NOMO-1 treated with DMSO at 0.1 percent for 48 hours (cell line): ENCODE data around the gene TRIM32.

Experiments used
- DNase-seq: peaks from one replicate; lab custom pipeline; 2025; ENCODE audit not compliant: unreplicated experiment; lab: John Stamatoyannopoulos, UW

TRIM32 gene

DNA sequence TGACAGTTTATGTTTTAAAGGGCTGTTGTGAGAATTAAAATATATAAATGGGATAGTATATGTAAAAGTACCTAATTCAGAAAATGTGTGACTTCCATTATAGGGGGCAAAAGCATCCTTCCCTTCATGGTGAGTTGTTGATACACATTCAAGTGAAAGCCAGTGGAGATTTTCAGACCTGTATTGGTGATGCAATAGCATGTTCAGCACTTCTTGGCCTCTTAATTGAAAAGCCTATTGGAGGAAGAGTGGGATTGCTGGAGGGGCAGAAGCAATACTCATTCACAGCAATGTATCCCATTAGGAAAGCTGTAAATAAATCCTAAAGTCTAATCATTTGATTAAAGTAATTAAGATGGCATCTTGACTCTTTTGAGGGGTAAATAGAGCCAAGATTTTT, 17.4 kb downstream of the TRIM32 start:
- DNase-seq = no peak

DNA sequence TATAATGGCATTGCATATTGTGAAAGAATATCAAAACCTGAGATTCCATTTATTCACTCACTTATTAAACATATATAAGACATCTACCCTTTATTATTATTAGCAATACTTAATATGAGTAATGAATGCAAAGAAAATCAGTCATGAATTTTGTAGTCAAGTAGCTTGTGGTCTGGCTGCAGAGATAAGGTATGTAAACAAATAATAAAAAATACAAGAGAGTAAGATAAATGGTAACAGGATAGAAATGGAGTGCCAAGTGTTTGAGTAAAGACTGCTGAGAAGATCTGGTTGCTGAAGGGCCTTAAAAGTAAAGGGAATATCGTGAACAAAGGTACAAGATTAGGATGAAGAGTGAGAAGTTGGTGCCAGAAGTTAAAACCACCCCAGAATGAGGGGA, 18.4 kb downstream of the TRIM32 start:
- no peak for DNase-seq

DNA sequence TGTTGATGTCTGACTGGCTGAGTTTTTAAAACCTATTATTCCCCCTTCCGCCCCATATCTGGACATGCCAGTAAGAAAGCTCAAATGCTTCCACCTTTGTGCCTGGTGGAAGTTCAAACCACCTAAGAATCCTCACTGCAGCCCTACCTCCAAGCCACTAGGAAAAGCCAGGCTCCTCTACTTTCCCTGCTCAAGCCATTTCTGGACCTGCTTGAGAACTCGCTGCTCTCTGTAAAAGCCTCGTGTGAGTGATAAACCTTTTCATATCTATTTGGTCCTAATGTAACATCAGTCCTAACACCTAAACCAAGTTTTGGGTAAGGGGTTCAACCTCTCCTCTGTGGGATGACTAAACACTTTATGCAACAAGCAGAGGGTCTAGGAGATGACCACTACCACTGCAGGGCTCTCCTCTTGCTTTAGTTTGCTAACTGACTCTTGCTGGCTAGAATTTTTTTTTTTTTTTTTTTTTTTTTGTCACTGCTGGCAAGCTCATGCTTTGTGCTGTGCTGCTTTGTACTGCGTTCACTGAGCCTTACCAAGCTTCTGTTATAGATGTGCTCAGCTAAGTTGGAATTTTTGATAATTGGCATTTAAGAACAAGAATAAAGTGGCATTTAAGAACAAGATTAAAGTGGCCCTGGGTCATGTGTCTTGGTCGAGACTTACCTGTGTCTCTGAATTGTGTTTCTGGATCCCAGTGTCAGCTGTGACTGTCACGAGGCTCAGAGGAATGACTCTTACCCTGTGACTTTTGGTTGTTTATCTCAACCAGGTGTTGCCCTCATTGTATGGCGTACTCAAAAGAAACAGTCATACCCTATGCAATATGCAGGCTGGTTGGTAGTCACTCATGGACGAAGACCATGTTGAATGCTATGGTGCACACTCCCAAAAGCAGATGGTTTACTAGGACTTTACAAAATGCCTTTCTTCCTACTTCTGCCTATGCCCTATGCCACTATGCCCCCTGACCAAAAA, 19.5 kb downstream of the TRIM32 start:
- DNase-seq = no peak

DNA sequence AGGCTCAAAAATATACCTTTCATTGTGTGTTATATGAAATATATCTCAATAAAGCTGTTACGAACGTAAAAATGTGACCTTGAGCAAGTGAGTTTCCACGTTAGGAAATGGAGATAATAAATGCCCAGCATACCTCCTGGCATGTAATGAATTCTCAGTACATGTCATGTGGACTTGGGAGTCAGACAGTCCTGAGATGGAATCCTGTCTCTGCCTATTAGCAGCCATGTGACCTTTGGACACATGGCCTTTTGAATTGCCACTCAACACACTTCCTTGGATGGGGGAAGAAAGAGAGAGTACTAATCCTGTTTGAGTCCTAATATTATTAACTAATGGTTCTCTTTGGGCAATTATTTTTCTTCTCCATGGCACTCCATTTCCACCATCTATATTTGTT, 25.7 kb downstream of the TRIM32 start:
- no peak for DNase-seq

DNA sequence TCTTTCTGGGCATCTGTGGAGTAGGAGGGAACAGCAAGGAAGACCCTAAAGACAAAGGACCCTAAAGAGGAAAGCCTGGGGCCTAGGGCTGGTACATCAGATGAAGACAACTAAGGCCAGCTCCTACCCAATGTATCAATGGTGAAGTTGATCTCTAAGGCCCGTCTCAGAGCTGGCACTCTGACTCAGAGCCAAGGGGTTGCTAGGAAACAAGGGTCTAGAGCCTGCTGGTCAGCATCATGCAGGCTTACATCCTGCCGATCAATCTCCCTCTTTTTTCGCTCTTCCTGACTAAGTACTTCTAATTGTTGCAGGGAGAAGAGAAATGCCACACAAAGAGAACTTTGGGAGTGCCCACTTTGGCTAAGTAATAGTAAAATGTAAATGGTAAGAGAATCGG, 26.2 kb downstream of the TRIM32 start:
- no peak for DNase-seq

DNA sequence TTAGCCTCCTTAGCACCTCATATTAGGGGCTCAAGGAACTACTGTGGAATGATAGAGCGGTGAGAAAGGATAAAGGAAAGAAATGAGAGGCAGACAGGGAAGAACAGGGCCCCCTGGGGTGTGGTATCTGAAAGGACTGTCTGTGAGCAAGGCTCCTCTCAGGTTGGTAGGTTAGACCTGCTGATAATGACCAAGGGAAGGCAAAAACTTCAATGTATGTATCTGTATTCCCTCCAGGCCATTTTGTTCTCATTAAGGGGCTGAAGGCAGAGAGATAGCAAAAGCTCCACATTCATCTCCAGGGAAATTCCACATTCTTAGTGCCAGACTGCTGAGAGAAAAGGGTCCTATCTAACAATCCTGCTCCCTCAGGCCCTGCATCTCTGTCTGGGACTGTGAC, 28.6 kb downstream of the TRIM32 start:
- no peak for DNase-seq

DNA sequence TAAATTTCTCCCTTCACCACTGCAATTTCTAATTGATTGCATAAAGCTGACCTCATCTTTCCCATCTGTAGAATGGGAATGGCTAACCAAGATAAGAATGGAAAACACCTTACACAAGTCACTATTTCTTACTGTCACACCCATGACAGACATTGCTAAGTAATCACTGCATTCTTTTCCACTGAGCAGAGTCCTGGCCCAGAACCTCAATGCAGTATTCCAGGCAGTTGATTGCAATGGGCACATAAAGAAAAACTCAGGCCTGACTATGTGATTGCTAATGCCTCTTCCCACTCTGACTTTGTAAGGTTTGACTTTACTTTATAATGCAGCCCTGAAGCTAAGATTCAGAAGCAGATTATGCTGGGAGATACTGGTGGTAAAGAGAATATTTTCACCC, 29.3 kb downstream of the TRIM32 start:
- DNase-seq = no peak

DNA sequence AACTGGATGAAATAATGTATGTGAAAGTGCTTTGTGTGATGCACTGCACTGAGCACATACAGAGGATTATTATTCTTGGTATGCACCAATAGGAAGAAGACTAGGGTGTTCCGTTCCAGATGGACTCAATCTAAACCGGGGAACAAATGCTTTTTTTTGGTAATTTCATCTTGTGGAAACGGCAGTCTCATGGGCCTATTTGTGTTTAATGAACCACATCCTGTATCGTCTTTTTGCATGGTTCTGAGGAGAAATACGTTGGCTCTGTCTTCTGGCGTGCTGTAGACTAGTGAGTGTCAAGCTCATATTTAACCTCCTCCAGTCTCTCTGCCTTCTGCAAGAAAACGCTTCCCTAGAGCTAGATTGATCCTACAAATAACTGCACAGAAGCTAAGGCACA, 30.0 kb downstream of the TRIM32 start:
- no peak for DNase-seq

DNA sequence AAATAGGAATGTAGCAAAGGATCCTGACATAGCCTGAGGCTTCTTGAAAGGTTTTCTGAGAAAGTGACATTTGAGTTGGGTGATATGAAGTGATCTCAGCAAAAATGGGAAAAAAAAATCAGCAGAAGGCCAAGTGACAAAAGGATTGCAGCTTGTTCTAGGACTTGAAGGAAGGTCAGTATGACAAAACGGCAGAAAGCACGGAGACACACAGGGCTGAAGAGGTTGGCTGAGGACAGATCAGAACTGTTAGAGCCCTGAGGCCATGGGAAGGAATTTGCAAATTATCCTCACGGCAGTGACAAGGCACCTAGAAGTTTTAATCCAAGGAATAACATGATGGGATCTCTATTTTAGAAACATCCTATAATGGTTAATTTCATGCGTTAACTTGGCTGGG, 31.0 kb downstream of the TRIM32 start:
- DNase-seq = no peak

DNA sequence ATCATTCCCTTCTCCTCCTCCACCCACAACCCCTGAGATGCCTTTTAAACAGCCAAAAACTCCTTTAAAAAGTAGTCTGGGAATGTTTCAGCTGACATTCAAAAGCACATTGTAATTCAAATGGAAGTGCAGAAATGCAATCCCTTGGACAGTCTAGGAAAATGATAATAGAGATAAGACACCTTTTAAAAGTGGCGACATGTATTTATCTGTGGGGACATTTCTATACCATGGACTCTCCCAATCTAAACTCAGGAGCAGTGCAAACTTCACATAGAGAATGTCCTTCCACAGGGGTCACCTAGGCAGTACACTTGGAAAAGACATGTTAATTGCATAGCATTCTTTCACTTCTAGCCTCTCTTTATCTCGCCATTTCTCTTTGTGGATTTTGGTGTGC, 33.0 kb downstream of the TRIM32 start:
- DNase-seq = no peak

DNA sequence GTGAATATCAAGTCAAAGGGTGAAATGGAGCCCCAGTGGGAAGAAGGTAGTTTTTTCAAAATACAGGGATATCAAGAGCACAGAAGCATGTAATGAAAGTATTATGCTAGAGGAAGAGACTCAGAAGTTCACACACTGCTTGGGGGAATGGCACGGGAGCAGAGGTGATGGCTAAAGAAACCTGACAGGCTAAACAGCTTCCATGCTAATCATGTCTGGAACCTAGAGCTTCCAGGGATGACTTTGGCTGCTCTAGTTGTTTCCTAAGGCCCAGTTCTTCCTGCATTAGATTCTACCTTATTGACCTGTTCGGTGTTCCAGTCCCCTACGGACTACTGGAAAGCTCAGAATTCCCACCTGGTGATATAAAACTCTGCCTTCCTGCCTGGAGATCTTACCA, 34.3 kb downstream of the TRIM32 start:
- no peak for DNase-seq

DNA sequence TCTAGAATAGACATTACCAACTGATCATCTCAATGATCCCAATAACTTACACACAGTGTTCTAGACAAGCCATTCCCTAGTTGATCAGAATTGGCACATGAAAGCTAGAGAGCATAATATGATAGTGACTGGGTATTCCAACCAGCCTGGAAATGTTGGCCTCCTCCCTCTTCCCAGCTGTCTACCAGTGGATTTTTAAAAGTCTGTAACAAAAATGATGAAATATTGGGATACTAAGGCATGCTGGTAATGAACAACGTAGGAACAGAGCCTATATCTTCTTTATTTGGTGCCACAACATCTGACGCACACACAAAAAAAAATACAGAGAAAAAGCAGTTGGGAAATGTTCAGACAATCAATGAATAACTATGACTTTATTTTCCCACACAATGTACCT, 34.8 kb downstream of the TRIM32 start:
- no peak for DNase-seq

DNA sequence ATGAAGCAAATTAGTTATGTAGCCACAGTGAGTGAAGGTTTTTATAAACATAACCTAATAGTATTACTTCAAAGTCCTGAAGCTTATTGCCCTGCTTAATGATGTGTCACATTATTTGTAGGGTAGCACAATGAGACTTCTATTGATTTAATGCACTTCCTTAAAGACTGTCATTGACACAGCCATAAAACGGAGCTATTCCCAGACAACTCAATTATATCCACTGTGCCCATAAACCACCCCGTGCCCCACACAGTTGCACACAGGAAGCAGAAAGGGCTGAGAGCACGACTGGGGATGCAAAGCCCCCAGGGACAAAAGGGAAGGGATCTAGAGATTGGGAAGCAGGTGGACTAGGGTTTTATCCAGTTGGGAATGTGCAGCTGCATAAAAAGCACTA, 37.0 kb downstream of the TRIM32 start:
- DNase-seq = no peak

DNA sequence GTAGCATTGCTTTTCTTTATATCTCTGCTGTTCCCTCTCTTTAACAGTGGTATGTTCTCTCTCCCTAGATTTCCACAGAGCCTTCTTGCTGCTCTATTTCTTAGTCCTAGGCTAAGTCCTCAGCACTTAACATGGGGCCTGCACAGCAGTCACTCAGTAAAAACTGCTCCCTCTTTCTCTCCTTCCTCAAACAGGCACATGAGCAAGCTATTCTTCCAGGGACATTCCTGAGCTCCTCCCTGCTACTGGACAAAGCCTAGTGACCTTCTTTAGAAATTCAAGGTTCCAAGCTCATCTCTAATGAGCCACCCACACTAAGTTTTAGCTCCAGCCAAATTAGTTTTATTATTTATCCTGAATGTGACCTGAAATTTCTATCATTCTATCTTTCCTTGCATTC, 39.5 kb downstream of the TRIM32 start:
- DNase-seq = no peak

DNA sequence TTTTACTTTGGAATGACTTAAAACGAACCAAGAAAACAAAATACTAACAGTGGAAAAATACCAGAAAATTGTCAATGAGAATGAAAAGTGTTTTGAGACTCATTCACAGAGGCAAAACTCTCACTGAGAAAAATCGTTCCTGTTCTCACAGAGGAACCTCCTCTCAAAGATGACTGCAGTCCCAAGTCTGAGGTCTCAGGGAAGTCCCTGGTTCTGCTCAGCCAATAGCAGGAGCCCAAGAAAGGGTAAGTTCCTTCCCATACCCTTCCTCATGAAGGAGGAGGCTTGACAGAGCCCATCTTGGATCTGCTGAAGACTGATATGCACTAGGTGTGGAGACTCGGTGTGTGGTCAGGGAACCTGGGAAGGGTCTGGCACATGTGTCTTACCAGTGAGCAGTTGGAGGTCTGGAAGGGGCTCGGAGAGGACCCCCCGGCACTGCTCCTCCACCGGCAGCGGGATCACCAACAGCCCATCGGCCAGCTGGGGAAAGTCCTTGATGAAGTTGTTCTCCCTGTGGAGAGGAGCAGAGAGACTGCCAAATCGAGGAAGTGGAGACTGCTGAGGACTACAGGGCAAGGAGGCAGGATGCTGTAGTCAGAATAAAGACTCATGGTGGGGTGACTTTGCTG, 46.0 kb downstream of the TRIM32 start:
- no peak for DNase-seq

DNA sequence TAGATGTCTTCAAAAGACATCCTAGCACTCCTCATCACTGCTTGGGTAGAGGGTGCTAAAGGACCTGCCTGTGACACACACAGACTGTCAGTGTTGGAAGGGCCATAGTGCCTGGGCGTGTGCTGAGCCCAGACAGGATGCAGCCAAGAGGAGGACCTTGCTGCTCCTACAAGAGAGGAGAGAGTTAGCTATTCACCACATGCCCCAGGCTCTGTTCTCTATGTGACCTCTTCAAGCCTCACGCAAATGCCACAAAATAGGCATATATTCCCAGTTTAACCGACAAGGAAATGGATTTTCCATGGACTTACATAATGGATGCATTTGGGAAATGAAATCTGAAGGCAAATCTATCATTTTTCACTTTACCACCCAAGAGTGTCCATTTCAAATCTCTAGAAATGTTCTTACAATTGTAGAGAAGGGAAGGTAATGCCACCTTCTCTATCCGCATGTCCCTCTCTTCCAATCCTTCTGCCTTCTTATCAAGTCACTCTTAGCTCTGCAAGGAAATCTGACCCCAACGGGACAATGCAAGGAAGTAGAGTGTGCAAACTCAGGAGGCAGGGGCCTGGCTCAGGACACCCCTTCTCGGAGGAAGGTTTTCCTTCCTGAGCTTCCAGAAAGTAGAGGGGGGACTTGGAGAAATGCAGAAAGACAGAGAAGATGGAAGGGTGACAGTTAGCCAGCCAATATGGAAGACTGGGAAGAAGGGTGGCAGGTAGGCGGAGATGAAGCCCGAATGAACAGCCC, 49.5 kb downstream of the TRIM32 start:
- no peak for DNase-seq

DNA sequence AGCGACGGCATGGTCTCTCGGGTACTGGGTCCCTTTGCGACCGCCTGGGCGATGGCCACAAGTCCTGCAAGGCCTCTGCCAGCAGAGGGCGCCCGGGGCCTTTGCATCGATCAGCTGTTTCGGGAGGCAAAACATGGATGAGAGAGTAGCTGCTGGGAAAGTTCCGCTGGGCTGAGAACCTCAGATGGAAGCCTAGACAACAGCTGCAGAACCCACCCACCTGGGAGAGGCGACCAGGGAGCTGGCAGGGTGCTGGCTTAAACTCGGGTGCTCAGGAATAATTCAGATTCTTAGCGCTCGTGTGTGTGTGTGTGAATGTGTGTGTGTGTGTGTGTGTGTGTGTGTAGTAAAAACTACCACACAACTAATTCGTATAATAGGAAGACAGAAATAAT, 50.0 kb downstream of the TRIM32 start:
- peak; percentile 38 for DNase-seq

DNA sequence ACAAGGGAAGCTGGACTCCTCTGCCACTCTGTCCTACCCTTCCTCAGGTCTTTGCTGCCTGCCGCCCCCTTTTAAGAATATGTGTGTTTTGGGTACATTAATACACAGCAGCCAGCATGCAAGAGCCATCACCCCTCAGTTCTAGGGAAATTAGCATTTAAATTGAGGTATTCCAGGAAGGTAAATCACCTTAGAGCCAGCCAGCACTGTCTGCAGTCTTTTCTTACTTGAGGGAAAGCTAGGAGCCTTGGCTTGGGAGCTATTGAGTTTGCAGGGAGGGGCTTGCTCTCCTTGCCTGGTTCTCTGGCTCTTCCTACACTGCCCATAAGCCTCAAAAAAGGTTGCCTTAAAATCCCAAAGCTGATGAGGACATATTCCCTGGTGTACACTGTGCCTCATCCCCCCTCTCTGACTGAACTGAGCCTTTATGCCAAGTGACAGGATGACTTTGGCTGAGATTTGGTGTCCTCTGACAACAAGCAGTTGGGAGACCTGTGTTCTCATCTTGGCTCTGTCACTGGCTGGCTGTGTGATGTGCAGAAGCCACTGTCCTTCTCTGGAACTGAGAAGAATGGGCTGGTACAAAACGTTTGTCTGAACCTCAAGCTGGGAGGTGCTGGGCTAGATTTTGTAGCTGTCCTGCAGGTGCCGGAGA, 54.1 kb downstream of the TRIM32 start:
- no peak for DNase-seq

DNA sequence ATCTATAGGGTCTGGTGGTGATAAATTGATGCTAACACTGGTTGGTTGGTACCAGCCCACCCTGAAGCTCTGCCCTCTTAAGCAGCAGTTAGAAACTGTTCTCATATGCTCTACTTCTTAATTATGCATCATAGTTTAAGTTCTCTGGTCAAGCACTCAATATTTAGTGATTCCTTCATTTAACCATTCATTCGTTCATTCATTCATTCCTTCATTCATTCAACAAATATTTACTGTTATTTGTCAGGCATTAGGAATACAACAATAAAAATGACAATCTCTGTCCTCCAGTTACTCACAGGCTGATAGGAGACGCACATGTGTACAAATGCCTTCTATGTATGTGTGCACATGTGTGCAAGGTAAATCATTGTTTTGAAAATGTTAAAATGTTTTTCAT, 54.6 kb downstream of the TRIM32 start:
- DNase-seq = no peak

DNA sequence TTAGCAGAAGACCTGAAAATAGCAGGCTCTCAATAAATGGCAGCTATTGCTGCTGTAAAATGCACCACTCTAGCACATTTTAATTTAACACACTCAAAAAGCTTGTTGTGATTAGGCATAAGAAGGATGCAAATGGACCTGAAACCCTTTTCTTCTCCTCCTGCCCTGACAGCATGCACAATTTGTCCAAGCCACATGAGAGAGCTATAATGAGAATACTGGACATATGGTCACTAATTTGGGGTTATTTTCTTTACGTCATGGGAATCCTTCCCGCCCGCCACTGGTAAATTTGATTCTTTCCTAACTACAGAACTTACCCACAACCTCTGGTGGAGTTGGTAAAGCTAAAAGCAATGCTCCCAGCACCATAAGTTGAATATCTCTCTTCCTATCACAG, 62.1 kb downstream of the TRIM32 start:
- no peak for DNase-seq

DNA sequence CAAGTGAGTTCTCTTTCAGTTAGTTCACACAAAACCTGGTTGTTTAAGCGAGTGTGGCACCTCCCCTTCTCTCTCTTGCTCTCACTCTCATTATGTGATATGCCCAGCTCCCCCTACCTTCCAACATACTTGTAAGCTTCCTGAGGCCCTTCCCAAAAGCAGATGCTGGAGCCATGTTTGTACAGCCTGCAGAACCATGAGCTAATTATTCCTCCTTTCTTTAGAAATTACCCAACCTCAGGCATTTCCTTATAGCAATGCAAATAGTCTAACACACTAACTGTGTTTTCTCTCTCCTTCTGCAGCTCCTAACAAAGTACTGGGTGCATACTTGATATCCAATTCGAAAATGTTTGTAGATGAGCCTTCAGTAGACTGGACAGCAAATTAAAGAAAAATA, 62.7 kb downstream of the TRIM32 start:
- no peak for DNase-seq
